NCI-H69 (cell line): ENCODE results near the gene HOXA4.
A peak's percentile ranks its signal among the peaks of the same experiment; 100 is the strongest.

Experiments used
- DNase-seq: peaks from one replicate; lab custom pipeline; 2025; lab: John Stamatoyannopoulos, UW

The HOXA4 gene

DNA sequence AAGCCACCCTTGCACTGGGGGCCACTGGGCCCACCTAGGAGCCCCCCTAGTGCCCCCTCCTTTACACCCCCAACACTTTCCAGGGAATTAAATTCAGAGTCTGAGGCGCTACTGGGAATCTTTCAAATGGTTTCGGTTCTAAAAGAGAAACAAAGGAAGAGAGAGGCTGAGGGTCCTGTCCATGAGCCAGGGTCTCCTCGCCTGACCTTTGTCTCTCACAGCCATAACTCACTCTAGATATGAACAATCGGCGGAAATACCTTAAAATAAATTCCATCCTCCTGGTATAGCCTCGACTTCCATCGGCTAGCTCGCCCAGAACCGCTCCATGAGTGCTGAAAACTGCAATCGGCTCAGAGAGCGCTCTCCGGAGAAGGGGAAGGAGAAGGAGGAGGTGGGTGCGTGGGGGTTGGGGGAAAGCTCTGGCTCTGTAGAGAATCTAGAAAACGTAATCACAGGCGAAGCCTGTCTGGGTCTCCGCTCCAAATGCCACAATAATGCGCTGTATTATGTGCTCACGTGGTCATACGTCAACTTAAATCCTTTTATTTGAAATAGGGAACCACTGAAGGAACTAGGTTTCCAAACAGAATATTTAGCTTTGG is 12.6 kb downstream of the HOXA4 start:
- DNase-seq, result no peak

DNA sequence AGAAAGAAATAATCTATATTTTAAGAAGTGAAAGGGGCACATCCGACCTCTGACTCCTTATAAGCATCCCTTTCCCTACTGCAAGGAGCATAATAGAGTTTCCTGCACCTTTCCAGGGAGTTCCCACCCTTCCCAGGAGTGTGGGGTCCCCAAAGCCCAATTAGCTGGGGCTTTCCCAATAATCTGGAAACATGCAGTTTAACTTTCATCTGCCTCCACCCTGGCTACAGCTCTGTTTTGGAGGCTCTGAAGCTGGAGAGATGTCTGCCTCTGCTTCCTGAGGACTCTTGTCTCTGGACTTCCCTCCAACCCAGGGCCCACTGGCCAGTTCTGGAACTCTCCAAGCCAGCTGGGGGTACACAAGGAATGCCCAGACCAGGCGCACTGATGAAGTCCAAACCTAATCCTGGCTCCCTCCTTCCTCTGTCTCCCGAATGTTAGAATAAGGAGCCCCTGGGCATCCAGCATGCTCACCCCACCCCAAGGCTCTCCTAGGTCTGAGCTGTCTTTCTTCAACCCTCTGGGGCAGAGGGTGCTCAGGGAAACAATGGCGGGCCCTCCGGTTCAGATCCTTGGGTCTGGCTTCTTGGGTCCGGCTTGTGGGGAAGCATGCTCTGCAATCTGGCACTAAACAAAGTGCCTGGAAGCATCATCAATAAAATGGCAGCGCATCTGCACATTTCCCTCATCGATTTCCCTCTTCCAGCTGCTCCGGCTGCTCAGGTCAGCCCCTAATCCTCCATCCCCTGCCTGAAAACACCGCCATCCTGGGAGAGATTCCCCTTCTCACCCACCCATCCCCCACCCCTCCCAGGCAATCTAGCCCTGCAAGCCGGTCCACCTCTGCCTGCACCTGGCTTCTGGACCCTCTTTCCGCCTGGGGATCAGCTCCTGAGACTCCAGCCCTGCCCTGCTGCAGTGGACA is 13.3 kb downstream of the HOXA4 start:
- DNase-seq, result no peak

DNA sequence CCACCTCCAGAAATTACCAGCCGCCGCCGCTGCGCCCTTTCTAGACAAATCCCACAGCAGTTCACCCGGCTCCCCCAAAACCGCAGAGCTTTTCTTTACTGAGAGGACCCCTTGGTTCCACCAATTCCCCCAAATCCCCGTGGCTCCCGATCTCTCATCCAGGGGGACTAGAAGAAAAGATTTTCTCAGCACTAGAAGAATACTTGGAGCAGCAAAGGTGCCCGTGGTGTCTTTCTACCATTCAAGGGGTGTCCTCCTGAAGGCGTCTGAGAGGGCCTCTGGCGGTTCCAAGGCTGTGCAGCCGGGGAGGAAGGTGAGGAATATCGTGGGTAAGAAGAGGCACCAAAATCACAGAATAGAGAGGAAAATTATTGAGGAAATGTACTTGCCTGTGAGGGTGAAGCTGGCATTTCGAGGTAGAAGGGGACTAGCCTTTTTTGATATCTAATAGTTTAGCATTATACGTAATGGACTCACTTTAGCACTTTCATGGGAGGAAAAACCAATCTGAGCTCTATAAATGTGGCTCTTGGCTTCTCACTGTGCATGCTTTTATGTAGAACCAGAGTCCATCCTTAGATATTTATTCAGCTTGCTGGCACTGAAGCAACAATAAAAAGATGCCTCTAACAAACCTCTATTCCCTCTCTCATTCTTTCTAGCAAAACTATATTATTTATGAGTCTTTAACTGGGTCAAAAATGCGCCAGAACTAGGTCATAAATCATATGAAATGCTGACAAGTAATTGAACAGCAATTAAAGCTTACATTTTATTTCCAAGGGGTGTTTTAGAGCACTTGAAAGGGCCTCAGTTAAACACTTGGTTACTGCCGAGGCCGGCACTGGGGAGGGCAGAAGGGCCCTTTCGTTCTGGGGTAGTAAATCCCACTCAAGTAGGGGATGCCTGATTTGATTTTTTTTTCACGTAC is 14.3 kb downstream of the HOXA4 start:
- DNase-seq, result peak; percentile 52

DNA sequence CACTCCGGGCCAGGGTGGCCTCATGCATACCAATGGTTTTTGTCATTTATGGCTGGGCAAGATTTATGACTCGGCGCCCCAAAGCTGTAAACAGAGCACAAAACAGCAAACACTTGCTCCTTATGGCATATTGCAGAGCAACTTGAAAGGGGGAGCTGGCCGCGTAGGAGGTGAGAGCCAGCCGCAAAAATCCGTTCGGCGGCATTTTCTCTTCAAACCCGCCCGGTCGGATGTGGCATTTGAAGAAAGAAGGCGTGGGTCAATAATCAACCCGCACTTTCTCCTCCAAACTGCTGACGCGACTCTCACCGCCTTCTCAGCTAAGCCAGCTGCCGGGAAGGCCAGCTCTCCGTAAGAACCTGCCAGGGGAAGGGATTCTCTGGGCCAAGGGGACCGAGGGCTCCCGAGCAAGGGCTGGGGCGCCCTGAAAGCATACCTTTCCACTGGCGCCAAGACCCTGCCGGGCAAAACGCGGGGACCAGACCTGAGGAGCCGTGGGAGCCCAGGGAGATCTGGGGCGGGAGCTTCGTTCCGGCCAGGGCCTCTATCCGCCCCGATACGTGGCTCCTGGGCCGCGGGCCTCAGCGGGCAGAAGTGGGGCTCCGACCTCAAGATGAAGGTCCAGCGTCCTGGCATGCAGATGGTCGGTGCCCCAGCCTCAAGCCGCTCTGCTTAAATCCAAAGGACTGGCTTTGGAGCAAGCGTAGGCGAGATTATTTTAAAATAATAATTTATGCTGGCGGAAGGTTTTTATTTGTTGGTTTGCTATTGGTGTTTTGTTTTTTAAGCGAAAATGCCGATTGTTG is 15.1 kb downstream of the HOXA4 start:
- DNase-seq, result peak; percentile 46

DNA sequence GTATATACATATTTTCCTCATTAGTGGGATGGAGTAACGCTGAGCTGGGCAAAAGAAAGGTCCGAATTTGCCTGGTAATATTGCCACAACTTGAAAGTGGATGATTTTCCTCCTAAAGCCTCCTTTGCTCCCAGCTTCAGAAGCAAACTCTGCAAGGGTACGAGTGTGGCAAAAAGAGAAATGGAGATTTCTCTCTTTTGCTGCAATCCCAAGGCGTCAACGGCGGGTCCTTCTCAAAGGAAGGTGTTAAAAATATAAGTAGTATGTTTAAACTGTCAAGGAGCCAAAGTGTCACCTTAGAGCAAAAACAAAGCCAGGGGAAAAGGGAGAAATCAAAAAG is 15.7 kb downstream of the HOXA4 start:
- no peak for DNase-seq

DNA sequence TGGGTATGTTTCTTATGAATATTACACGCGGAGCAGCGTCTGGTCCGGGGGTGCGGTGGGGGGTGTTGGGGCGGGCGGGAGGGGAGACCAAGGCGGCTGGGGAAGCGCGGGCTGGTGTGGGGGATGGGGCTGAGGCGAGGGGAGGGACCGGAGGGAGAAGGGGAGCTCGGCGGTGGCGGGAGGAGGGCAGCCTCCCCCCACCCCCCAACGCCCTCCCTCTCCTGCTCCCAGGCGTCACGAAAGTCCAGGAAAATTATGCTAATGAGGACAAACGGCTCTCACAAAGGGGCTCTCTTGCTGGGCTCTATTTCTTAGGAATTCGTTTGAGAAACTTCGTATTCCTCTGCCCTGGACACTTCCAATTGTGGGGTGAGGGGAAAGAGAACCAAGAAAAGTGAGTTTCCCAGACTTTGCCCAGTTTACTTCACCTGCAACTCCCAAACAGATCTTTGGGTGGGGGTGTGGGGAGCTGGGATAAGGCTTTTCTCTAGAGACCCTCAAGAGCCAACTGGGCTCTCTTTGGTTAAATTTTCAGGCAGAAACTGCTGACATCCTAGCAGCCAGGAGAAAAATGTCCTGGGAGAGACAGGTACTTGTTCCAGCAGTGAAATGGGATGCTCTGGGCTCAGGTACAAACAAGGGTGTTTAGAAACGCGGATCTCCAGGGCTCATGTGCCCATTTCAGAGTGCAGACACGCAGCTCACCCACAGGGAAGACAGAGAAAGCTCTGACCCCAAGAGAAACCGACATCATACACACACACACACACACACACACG is 16.4 kb downstream of the HOXA4 start:
- peak; percentile 93 for DNase-seq

DNA sequence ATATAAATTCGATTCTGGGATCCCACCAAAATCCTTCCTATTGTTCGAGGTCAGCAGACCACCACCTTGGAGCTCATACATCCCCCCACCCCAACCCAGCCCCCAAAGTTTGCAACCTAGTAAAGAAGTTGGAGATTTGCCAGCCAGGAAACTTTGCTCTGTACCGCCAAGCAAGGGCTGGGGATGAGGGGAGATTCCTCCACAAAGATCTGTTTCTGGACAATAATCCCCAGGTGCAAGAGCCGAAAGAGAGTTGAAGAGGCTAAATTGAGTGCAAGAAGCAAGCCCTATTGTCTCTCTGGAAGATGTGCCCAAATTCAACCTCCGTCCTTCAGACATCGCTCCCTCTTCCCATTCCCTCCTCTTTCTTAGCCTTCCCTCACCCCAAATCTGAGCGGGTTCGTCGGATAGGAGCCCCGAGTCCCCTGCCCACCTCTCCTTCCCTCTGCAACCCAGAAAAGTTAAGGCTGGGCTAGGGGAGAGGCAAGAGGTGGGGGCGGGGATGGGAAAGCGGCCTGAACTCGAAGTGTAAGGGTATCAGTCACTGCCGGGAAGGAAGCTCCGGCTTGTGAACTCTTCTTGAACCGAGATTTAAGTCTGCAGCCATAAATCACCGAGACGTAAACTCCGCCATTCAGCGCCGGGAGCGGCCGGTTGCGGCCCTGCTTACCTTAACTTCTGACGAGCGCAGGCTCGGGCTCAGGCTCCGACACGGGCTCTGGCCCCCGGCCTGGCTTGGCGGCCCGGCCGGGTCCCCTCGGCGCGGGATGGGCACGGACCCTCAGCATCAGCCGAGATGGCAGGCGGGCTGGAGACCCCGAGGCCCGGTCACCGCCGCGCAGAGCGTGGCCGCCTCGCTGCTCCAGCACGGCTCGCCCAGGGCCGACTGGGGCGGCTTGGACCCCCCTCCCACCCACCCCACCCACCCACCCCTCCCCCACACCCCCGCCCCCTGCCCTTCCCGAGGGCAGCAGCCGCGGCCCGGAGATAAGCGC is 17.3 kb downstream of the HOXA4 start:
- DNase-seq, result peak; percentile 91

DNA sequence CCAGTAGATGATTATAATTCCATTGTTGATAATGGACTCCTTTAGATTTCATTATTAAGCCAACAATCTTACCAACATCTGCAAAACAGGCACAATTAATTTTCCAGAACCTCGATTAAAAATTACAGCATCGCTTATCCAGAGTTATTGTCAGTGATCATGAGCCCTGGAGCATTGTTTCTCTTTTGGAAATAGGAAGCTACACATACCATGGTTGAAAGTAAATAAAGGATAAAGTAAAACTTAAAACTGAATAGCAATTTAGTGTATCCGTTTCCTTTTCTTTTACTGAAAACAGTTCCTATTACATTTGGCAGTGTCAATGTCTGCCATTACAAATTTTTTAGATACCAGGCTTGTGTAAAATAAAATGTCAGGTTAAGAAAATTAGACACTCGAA is 18.2 kb downstream of the HOXA4 start:
- DNase-seq, result no peak

DNA sequence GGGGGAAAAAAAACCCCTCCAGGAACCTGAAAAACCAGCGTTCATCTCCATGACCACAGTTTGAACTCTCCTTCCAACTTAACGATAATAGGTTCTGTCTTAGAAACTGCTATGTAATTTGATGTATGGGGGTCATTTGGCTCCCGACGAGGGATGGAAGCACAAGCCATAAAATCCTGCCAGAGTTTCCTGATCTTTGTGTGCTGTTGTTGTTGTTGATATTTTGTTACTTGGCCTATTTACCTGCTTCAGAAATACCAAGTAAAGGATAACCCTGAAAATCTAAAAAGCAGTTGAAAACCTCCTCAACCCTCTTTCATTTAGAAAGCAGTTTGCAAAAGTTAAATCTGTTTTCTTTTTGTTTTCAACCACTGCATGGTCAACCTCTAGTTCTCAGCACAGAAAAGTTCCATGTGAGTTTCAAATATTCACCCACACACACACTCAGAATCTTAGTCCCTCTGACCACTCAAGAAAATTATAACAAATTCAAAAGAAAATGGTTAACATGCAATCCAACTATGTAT is 18.7 kb downstream of the HOXA4 start:
- DNase-seq, result peak; percentile 74

DNA sequence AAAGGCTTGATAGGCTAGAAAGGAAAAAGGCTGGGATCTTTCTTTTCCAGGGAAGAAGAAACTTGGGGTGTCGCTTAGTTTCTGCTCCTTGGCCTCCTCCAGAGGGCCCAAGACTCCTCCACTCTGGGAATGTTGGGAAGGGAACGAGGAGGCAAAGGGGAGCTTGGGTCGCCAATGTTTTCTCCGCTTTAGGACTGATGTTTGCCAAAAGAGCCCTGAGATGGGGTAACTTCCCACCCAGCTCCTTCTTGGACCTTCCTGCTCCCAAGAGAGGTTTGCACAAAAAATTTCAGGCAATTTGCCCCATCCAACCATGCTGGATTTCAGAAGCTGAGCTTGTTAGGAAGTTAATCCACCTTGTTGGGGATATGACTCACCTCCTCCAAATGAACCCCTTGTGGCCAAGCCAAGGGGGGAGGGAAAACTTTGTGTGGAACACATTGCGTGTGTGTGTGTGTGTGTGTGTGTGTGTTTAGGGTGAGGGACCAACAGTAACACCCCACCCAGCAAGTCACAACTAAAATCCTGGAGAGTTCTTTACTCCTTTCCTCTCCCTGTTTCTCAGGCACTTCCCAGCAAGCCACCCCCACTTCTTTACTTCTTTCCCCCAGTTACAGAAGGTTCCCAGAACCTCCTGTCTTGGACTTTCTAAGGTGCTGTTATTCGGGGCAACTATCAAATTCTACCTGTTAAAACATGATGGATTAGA is 19.4 kb downstream of the HOXA4 start:
- DNase-seq, result peak; percentile 56

DNA sequence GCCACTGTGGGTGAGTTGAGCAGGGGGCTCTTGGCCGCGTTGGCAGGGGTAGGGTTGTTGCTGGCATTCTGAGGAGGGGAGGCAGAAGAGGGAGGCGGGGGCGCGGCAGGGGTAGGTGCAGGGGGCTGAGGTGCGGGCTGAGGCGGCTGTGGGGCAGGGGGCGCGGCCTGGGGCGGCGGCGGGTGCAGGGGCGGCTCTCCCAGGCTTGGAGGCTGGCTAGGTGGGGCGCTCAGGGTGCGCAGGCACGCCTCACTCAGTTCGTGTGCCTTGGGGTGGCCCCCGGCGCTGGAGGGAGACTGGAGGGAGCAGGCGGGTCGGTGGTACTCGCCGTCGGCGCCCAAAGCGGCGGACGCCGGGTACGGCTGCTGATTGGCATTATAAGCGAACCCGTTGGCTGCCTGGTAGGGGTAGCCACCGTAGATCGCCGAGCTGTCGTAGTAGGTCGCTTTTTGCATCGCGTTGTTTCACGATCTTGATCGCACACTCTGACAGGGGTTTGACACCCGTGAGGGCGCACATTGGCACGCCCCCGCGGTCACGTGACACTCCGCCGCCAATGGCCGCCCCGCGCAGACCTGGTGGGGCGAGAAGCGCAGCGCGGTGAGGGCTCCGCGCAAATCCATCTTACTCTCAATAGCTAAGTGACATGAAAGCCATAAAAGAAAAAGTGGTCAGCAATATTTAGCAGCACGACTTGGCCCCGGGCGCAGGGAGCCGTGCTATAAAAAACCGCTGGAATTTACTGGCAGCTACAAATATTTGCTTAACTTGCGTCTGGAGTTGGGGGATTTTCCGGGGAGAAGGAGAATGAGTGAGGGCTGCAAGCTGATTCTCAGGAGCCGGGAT is 20.1 kb downstream of the HOXA4 start:
- no peak for DNase-seq

DNA sequence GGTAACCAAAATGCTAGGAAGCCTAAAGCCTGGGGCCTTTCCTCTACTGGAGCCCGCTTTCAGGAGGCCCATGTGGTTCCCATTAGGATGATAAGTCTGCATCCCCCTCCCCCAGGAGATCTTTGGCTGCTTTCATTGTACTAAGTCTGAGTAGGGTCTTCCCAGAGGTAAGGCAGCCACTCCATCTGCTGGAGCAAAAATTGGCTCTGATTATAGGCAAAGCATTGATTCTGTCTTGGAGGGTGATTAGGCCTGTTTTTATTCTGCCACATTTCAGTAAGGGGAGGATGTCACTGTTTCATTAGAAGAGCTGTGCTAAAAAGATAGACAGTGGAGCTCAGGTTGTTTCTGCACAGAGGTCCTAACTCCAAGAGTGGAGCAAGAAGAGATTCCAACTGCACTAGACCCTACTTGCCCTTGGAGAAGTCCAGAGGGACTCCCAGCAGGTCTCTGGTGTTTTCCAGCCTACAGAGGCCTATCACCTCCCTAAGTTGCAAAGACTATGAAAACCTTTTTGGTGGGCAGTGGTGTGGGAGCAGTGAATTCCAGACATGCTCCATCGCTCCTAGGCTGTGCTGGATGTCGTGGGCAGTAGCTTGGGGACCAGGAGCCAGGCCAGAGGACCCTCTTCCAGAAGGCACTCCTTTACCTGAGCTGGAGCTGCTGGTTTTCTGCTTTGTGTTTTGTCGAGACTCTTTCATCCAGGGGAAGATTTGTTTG is 20.9 kb downstream of the HOXA4 start:
- DNase-seq, result no peak

DNA sequence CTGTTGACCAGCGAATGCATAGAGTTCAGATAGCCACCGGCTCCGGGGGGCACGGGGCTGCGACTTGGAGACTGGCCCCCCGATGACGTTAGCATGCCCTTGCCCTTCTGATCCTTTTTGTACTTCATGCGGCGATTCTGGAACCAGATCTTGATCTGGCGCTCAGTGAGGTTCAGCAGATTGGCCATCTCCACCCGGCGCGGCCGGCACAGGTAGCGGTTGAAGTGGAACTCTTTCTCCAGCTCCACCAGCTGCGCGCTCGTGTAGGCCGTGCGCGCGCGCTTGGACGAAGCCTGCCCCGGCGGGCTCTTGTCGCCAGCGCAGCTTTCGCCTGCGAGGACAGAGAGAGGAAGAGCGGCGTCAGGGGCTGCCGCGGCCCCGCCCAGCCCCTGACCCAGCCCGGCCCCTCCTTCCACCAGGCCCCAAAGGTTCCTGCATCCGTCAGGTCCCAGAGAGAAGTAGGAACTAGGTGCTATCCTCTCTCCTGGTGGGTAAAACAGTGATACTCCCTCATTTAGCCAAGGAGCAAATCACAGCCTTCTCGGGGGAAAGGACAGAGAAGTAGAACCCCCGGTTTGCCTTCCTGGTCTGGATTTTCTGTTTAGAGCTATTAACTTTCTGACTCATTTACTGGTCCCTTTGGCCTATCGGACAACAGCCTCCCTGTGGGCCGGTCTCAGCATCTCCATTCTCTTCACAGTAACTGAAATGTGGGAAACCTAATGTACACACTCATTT is 22.0 kb downstream of the HOXA4 start:
- DNase-seq, result no peak

DNA sequence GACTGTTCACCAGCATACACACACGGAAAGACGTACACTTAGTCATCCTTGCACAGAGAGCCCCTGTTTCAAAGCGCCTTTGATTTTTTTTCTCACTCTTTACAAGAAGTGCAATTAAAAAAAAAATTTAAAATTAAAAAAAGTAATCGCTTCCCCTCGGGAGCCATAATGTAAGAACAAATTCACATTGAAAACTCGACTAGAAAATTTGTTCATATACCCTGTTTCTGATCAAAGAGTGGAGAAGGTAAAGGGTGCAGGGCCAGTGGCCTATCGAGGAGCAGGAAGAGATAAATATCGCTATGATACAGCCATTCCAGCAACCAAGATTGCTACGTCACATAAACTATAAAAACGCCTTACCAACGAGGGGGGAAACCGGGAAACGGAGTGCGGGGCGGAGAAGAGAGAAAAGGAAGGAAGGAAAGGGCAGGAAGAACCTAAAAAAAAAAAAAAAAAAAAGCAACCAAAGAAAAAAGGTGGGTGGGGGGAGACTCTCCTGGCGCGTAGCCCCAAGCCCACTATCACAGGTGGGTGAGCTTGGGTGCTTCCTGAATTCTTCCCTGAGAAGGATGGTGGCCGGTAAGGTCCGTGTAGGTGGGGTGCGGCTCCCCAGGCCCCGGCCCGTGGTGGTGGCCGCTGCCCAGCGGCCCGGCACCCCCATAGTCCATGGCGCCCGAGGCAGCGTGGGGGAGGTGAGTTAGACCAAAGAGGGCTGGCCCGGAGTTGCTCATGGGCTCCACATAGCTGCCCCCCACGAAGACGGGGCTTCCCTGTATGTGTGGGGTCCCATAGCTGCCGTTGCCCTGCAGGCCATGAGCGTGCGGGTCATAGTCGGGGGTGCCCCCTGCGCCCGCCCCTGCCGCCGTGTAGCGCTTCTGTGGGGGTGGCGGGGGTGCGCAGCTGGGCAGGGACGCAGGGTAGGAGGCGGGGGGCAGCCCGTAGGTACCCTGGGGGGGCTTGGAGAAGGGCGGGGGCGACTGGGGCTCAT is 22.9 kb downstream of the HOXA4 start:
- DNase-seq, result no peak

DNA sequence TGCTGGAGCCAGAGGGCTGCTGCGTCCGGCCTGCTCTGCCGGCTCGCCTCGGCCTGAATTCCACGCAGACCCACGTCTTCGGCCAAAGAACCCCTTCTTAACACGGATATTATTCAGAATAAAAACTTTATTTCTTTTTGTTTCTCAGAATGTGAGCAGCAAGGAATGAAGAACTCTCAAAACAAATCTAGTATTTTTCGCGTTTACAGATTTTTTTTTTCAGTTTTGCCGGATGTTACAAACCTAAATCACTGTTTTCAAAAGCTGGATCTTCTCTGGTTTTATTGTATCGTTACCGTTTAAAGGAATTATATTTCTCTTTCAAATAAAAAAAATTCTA is 23.7 kb downstream of the HOXA4 start:
- no peak for DNase-seq
